Right lobe of liver (tissue), 4 donors: ENCODE data around the gene MAGEA9B.

ENCODE experiments used
- CTCF ChIP-seq, 4 donors: fragments of 200-600 bp in 3 of 4; fragments of 450-650 bp in 1 of 4; IDR thresholded peaks; one replicate each; pipeline versions ENCODE4 v1.5.1 to v1.8.0; 2016 to 2022; ENCODE audit warnings: antibody characterized with exemption in 4 of 4, mild to moderate bottlenecking in 2 of 4
- POLR2A ChIP-seq: fragments of 450-650 bp; IDR thresholded peaks from one replicate; pipeline ENCODE4 v1.6.1; 2017; ENCODE audit warnings: antibody characterized with exemption, mild to moderate bottlenecking
- donor health status: DM: no; HTN: no; CAD: no.
- donor health status: DM: no; HTN: no; CAD: no.
- donor health status: DM: no; HTN: yes; CAD: no.

GRCh38 chrX:149541521-149542047 is 45.7 kb downstream of the MAGEA9B start:
- no peak for TF ChIP-seq POLR2A
- TF ChIP-seq CTCF (IDR thresholded peaks at IDR 0.05), result no peak
